ENCODE data around the gene ICA1. TPM values are rescaled to one million over a fixed set of nuclear protein-coding genes. Genes with fewer than 3 reads are reported as not detected.

The ICA1 gene
- total and polyA plus RNA-seq, 2 experiments from 2014 or later: 22.2 to 60.7 TPM

DNA sequence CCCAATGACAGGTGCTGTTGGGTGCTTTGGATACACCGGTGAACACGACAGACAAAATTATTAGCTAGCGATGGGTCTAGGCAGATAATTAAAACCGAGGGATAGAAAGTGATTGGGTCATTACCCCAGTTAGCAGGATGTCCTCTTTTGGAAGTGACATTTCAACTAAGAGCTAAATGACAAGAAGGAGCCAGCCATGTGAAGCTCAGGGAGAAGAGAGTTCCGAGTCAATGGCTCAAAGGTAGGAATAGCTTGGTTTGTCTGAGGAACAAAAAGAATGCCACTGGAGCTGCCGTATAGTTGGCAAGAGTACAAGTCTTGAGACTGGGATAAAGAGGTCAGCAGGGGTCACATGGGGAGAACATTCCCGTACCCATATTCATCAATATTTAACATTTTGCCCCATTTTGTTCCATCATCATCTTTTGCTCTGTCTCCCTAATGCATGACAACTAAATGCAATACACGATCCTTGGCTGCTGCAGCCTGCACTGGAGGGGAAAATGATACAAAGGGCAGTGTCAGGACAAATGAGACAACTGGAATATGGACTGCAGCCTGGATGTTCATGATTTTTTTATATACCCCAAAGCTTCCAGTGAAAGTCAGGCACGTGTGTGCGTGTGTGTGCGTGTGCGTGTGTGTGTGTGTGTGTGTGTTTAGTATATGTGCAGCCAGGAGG is 115.7 kb downstream of the ICA1 start:
- DNase-seq (ENCODE audit: low read depth in 1 of 2, low spot score in 1 of 2): peak in 1 of 2 donors; percentile 23
- no peak overlapping the region for H3K27ac ChIP-seq
- peaks cover 9% of the 10 kb centered on the region for H3K4me1 ChIP-seq (ENCODE audit: low read depth)
- TF ChIP-seq, protein P1, sequence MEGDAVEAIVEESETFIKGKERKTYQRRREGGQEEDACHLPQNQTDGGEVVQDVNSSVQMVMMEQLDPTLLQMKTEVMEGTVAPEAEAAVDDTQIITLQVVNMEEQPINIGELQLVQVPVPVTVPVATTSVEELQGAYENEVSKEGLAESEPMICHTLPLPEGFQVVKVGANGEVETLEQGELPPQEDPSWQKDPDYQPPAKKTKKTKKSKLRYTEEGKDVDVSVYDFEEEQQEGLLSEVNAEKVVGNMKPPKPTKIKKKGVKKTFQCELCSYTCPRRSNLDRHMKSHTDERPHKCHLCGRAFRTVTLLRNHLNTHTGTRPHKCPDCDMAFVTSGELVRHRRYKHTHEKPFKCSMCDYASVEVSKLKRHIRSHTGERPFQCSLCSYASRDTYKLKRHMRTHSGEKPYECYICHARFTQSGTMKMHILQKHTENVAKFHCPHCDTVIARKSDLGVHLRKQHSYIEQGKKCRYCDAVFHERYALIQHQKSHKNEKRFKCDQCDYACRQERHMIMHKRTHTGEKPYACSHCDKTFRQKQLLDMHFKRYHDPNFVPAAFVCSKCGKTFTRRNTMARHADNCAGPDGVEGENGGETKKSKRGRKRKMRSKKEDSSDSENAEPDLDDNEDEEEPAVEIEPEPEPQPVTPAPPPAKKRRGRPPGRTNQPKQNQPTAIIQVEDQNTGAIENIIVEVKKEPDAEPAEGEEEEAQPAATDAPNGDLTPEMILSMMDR (IDR thresholded peaks at IDR 0.05; ENCODE audit: low read depth, low read length): no peak
- H3K27me3 ChIP-seq: peaks cover 63% of the 10 kb centered on the region
- no peaks in the 10 kb centered on the region for H3K36me3 ChIP-seq
- no peaks in the 10 kb centered on the region for H3K9me3 ChIP-seq (ENCODE audit: low read depth)
- no peak overlapping the region for H3K4me3 ChIP-seq

DNA sequence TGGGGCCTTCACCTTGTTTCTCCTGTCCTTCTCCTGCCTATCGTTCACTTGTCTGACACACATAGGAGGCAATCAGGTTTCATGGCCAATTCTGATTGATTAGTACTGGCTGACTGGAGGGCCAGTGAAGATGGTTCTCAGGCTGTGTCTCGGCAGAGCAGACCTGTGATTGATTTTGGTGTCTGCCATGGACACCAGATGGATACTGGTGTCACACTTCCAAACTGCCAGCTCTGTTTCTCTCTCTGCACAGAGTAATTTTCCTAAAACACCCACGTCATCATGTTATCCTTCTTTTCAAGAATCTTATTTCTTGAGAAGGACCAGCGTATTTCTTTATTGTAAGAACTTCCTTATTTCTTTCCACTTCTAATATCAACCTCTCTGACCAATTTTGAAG is 117.1 kb downstream of the ICA1 start:
- Histone ChIP-seq H3K27me3 (peaks cover 59% of the 10 kb centered on the region), H3K4me3 (no peak overlapping the region), H3K4me1 (ENCODE audit: low read depth) (peaks cover 9% of the 10 kb centered on the region), H3K36me3 (no peaks in the 10 kb centered on the region), H3K27ac (no peak overlapping the region), H3K9me3 (ENCODE audit: low read depth) (no peaks in the 10 kb centered on the region)
- TF ChIP-seq, protein P1 (IDR thresholded peaks at IDR 0.05; ENCODE audit: low read depth, low read length): no peak
- no peak for DNase-seq (ENCODE audit: low read depth in 1 of 2, low spot score in 1 of 2)

DNA sequence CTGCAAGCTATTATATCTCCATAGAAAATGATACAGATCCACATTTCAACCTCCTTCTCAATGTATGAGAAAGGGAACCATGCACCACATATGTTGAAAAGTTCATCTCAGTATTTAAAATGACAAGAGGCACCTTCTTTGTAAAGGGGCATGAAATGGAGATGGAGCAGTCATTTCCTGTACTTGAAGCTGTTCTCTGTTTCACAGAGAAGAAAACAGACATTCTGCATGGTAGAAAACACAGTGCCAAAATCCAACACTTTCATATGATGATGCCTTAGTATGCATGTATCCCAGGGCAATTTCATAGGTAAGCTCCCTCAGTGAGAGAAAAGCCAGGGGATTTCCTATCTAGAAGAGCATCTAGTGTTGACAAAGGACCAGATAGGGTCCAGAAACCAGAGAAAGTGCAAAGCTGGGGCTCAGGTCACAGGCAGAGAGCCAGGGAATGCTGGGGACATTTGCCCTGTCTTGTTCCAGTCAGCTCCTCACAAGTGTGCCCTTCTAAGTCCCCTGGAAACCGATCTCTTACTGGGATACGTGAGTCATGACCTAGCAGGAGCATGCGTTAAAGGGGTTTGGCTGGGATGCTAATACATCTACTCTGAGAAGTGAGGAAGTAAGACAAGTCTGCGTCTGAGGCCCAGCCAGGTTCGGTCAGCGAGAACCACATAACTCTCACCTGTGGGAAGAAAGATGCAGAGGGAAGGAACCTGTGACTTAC is 118.7 kb downstream of the ICA1 start:
- Histone ChIP-seq H3K9me3 (ENCODE audit: low read depth) (no peaks in the 10 kb centered on the region), H3K4me1 (ENCODE audit: low read depth) (peaks cover 9% of the 10 kb centered on the region), H3K4me3 (no peak overlapping the region), H3K27me3 (peaks cover 53% of the 10 kb centered on the region), H3K27ac (no peak overlapping the region), H3K36me3 (no peaks in the 10 kb centered on the region)
- DNase-seq (ENCODE audit: low read depth in 1 of 2, low spot score in 1 of 2): no peak
- TF ChIP-seq, protein P1 (IDR thresholded peaks at IDR 0.05; ENCODE audit: low read depth, low read length): no peak

DNA sequence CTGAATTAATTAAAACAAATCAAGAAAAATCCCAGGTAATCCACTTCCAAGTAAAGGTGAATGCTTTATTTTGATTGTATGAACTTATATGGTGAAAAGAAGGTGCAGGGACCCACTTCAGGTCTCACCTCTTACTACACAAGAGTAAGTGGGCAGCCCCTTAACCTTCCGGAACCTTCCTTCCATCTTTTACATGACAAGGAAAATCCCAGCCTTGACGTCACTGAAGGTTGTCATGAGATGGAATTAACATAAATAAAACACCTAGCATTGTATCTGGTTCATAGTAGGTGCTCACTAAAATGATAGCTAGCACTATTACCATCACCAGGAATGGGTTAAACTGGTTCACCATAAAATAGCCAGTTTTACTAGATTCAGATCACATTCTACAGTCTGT is 119.5 kb downstream of the ICA1 start:
- no peak overlapping the region for H3K4me3 ChIP-seq
- H3K9me3 ChIP-seq (ENCODE audit: low read depth): no peaks in the 10 kb centered on the region
- peaks cover 7% of the 10 kb centered on the region for H3K4me1 ChIP-seq (ENCODE audit: low read depth)
- no peaks in the 10 kb centered on the region for H3K36me3 ChIP-seq
- no peak for DNase-seq (ENCODE audit: low read depth in 1 of 2, low spot score in 1 of 2)
- no peak overlapping the region for H3K27ac ChIP-seq
- TF ChIP-seq, protein P1 (IDR thresholded peaks at IDR 0.05; ENCODE audit: low read depth, low read length): no peak
- H3K27me3 ChIP-seq: peaks cover 53% of the 10 kb centered on the region

DNA sequence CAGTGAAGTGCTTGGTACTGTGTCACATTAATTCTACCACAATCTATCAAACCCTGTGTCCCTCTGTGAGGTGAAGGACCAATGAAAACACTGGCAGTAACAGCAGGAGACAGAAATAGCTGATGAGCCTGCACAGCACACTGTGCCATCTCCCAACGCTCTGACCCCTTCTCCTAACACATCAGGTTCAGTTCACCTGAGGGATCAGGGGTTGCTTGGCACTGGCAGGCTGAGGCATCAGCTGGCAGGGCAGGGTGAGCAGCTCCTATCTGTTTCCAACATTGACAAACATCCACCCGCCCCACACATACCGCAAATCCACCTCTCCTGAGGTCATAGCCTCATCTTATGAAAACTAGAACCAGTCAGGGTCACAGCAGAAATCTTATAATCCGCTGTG is 120.9 kb downstream of the ICA1 start:
- DNase-seq (ENCODE audit: low read depth in 1 of 2, low spot score in 1 of 2): no peak
- Histone ChIP-seq H3K9me3 (ENCODE audit: low read depth) (no peaks in the 10 kb centered on the region), H3K27me3 (peaks cover 53% of the 10 kb centered on the region), H3K36me3 (no peaks in the 10 kb centered on the region), H3K27ac (no peak overlapping the region), H3K4me3 (no peak overlapping the region), H3K4me1 (ENCODE audit: low read depth) (no peaks in the 10 kb centered on the region)
- TF ChIP-seq, protein P1 (IDR thresholded peaks at IDR 0.05; ENCODE audit: low read depth, low read length): no peak

Data from cardiac muscle cell (in vitro differentiated cells and primary cell).